ENCODE data around the gene MTCH1. TPM values are rescaled to one million over a fixed set of nuclear protein-coding genes. Genes with fewer than 3 reads are reported as not detected.

The MTCH1 gene
- total RNA-seq, 1 experiment from 2014 or later: 204 TPM

- TF ChIP-seq PREB (CRISPR knock-in tag; IDR thresholded peaks at IDR 0.05; ENCODE audit: borderline replicate concordance) (no peak), IRF1 (CRISPR knock-in tag; IDR thresholded peaks at IDR 0.05) (no peak)
Observed at GRCh38 chr6:37027036-37027720, 41.2 kb upstream of the MTCH1 start (continued).

GRCh38 chr6:37025621-37026466, 39.8 kb upstream of the MTCH1 start:
- CTCF ChIA-PET: interaction anchor here (0.7 to 15.6 kb wide), 5 partner anchors 8 to 243 kb away, joined by 3 to 537 read pairs (median 5); no protein-coding TSS in a partner anchor
- TF ChIP-seq STAT6 (CRISPR knock-in tag; conservative IDR thresholded peaks at IDR 0.05; ENCODE audit: low read depth) (no peak), SMAD4 (CRISPR knock-in tag; IDR thresholded peaks at IDR 0.05) (no peak), ZBTB21 (CRISPR knock-in tag; IDR thresholded peaks at IDR 0.05; ENCODE audit: borderline replicate concordance) (no peak), ZNF416 (CRISPR knock-in tag; IDR thresholded peaks at IDR 0.05) (no peak)
- Mint-ChIP-seq H3K27me3 (ENCODE audit: low read depth) (no peaks in the 10 kb centered on the region), H3K4me1 (peaks cover 11% of the 10 kb centered on the region), H3K36me3 (peaks cover 8% of the 10 kb centered on the region), H3K4me3 (no peak overlapping the region), H3K9me3 (peaks cover 13% of the 10 kb centered on the region), H3K27ac (peak overlapping the region; percentile 1; the same call in 1 of the 2 replicates)
- POLR2A ChIA-PET: interaction anchor here (0.6 kb wide), 1 partner anchor 144 kb away, joined by 4 read pairs; the partner anchor contains the start of gene PIM1
- DNase-seq (ENCODE audit: low spot score) (no peak), ATAC-seq (no peak)

- no peak for ATAC-seq
- H3K27me3 Mint-ChIP-seq (ENCODE audit: low read depth): no peaks in the 10 kb centered on the region
- H3K9me3 Mint-ChIP-seq: 0 out of 2 replicates have a peak, but pooled peaks cover 4% of the 10 kb centered on the region
- no peak for DNase-seq (ENCODE audit: low spot score)
- ChIA-PET POLR2A (interaction anchor here (0.6 kb wide), 1 partner anchor 145 kb away, joined by 4 read pairs; the partner anchor contains the start of gene PIM1), CTCF (interaction anchor here (0.8 to 15.6 kb wide), 3 partner anchors 9 to 182 kb away, joined by 3 to 537 read pairs (median 3); no protein-coding TSS in a partner anchor)
- peaks cover 18% of the 10 kb centered on the region for H3K4me1 Mint-ChIP-seq
- peak overlapping the region; percentile 16 for H3K27ac Mint-ChIP-seq
- H3K4me3 Mint-ChIP-seq: no peak overlapping the region
- no peaks in the 10 kb centered on the region for H3K36me3 Mint-ChIP-seq
- no peak for TF ChIP-seq ETV6 (CRISPR knock-in tag; IDR thresholded peaks at IDR 0.05)
- no peak for TF ChIP-seq ZNF416 (CRISPR knock-in tag; IDR thresholded peaks at IDR 0.05)
- TF ChIP-seq ATF1 (CRISPR knock-in tag; IDR thresholded peaks at IDR 0.05): no peak
- no peak for TF ChIP-seq ERG (CRISPR knock-in tag; IDR thresholded peaks at IDR 0.05)
- TF ChIP-seq ZNF232 (CRISPR knock-in tag; IDR thresholded peaks at IDR 0.05): no peak
- no peak for TF ChIP-seq ZNF281 (CRISPR knock-in tag; IDR thresholded peaks at IDR 0.05)
- TF ChIP-seq E2F5 (CRISPR knock-in tag; IDR thresholded peaks at IDR 0.05): no peak
- TF ChIP-seq ZNF512 (CRISPR knock-in tag; IDR thresholded peaks at IDR 0.05; ENCODE audit: borderline replicate concordance): no peak
- no peak for TF ChIP-seq HMGXB4 (CRISPR knock-in tag; IDR thresholded peaks at IDR 0.05)
- no peak for TF ChIP-seq RORB (CRISPR knock-in tag; IDR thresholded peaks at IDR 0.05)
Observed at GRCh38 chr6:37024656-37025337, 38.8 kb upstream of the MTCH1 start.
